CD14-positive monocyte (primary cell): Measurements from ENCODE around the gene CYTH1. TPM values are rescaled to one million over a fixed set of nuclear protein-coding genes. Genes with fewer than 3 reads are reported as not detected.

Source experiments
- DNase-seq, 3 donors: peaks; one replicate each; pipeline ENCODE4 v3.0.0-alpha.2; 2011 to 2022
- H2AFZ ChIP-seq: 2 replicates; pipeline ENCODE4 v1.6.0; 2012; ENCODE audit warnings: mild to moderate bottlenecking, low read depth, low read length, inconsistent platforms; ENCODE audit not compliant: insufficient read depth, poor library complexity, severe bottlenecking
- H3K27ac ChIP-seq, 2 donors: 1 replicate in 1 of 2; 2 replicates in 1 of 2; pipeline ENCODE4 v1.5.1; 2012 to 2013; ENCODE audit warnings: low read length in 2 of 2, control low read depth in 1 of 2, inconsistent platforms in 1 of 2, low read depth in 1 of 2, mild to moderate bottlenecking in 1 of 2
- H3K27me3 ChIP-seq, 2 donors: one replicate each; pipeline versions ENCODE4 v1.6.0 to v1.6.1; 2011 to 2013; ENCODE audit warnings: low read length in 2 of 2; ENCODE audit not compliant: control insufficient read depth in 2 of 2, insufficient read depth in 2 of 2
- H3K36me3 ChIP-seq, 2 donors: replicated peaks in 1 of 2; 1 replicate in 1 of 2; 2 replicates in 1 of 2; pipeline versions ENCODE4 v1.5.1 to v1.6.1; 2012 to 2013; ENCODE audit warnings: low read length in 2 of 2, control low read depth in 1 of 2, inconsistent platforms in 1 of 2, mild to moderate bottlenecking in 1 of 2; ENCODE audit not compliant: insufficient read depth in 2 of 2, control insufficient read depth in 1 of 2
- H3K4me1 ChIP-seq, 2 donors: 1 replicate in 1 of 2; 2 replicates in 1 of 2; pipeline versions ENCODE4 v1.5.1 to v1.6.1; 2012 to 2013; ENCODE audit warnings: low read length in 2 of 2, control low read depth in 1 of 2, inconsistent platforms in 1 of 2, mild to moderate bottlenecking in 1 of 2, moderate library complexity in 1 of 2; ENCODE audit not compliant: insufficient read depth in 2 of 2, control insufficient read depth in 1 of 2
- H3K4me2 ChIP-seq: replicated peaks from 2 replicates; pipeline ENCODE3; 2012; ENCODE audit warnings: low read length, moderate library complexity, mild to moderate bottlenecking; ENCODE audit not compliant: poor library complexity, severe bottlenecking; ENCODE audit errors: extremely low read depth
- H3K4me3 ChIP-seq, 3 experiments: fragments of 200-600 bp in 1 of 3; sonication (generic) in 1 of 3; replicated peaks in 1 of 3; 1 replicate in 2 of 3; 2 replicates in 1 of 3; pipeline ENCODE4 v1.5.1; 2011 to 2013; ENCODE audit warnings: low read length in 3 of 3, mild to moderate bottlenecking in 3 of 3, control low read depth in 2 of 3, low read depth in 2 of 3, inconsistent platforms in 1 of 3, moderate library complexity in 1 of 3
- H3K79me2 ChIP-seq: 2 replicates; pipeline ENCODE4 v1.6.0; 2012; ENCODE audit warnings: mild to moderate bottlenecking, control low read depth, inconsistent platforms, low read length, moderate library complexity; ENCODE audit not compliant: insufficient read depth
- H3K9ac ChIP-seq: 2 replicates; pipeline ENCODE4 v1.6.0; 2017; ENCODE audit warnings: low read length, mild to moderate bottlenecking; ENCODE audit not compliant: insufficient read depth, poor library complexity, severe bottlenecking
- H3K9me3 ChIP-seq, 2 donors: replicated peaks in 1 of 2; 1 replicate in 1 of 2; 2 replicates in 1 of 2; pipeline versions ENCODE4 v1.5.1 to v1.6.1; 2012 to 2013; ENCODE audit warnings: low read length in 2 of 2, control low read depth in 1 of 2; ENCODE audit not compliant: control insufficient read depth in 1 of 2, insufficient read depth in 1 of 2
- H4K20me1 ChIP-seq: 2 replicates; pipeline ENCODE4 v1.6.0; 2012; ENCODE audit warnings: mild to moderate bottlenecking, low read length, control low read depth, moderate library complexity; ENCODE audit not compliant: insufficient read depth
- H3K27ac Mint-ChIP-seq, 7 donors: one replicate each; pipeline ENCODE4 v1.8.0; 2020; ENCODE audit warnings: mild to moderate bottlenecking in 7 of 7, mixed read lengths in 7 of 7, moderate library complexity in 6 of 7, inconsistent platforms in 2 of 7
- H3K27me3 Mint-ChIP-seq, 3 donors: one replicate each; pipeline ENCODE4 v1.8.0; 2021 to 2022; ENCODE audit warnings: low read depth in 3 of 3, mild to moderate bottlenecking in 3 of 3, mixed read lengths in 3 of 3, moderate library complexity in 3 of 3, inconsistent platforms in 1 of 3
- H3K36me3 Mint-ChIP-seq, 2 donors: one replicate each; pipeline ENCODE4 v1.8.0; 2020; ENCODE audit warnings: mixed read lengths in 2 of 2, inconsistent platforms in 1 of 2, mild to moderate bottlenecking in 1 of 2
- H3K4me1 Mint-ChIP-seq: one replicate; pipeline ENCODE4 v1.8.0; 2020; ENCODE audit warnings: mild to moderate bottlenecking, mixed read lengths
- H3K4me3 Mint-ChIP-seq, 2 donors: one replicate each; pipeline ENCODE4 v1.8.0; 2020; ENCODE audit warnings: mild to moderate bottlenecking in 2 of 2, mixed read lengths in 2 of 2, moderate library complexity in 1 of 2
- H3K9me3 Mint-ChIP-seq, 7 donors: one replicate each; pipeline ENCODE4 v1.8.0; 2020 to 2022; ENCODE audit warnings: mixed read lengths in 7 of 7, mild to moderate bottlenecking in 6 of 7, moderate library complexity in 6 of 7, inconsistent platforms in 2 of 7
- WGBS: methylation state at CpG from one replicate; pipeline ENCODE4 v1.1.5; 2013; ENCODE audit warnings: missing lambda C conversion rate; ENCODE audit not compliant: insufficient coverage; 5-methylcytosine and 5-hydroxymethylcytosine counted together
- intact Hi-C, 2 donors: fragments of 100-400 bp; cut with micrococcal nuclease; formaldehyde crosslinking; loops; one replicate each; pipeline versions ENCODE4 v1.15.0 to v1.15.1; 2023
- polyA plus RNA-seq, 3 donors: library from polyadenylated mRNA; depleted of rRNA in 1 of 3; unstranded in 2 of 3; stranded (reverse) in 1 of 3; fragments of 300-500 nt in 2 of 3; fragments of >200 nt in 1 of 3; fragmentation: Illumina TruSeq in 2 of 3; gene quantifications; 1 replicate in 2 of 3; 2 replicates in 1 of 3; pipeline ENCODE4 v1.2.3, GENCODE V29; 2012 to 2021
- TF ChIP-seq, protein P1 (sequence below): fragments of 200-600 bp; IDR thresholded peaks from one replicate; pipeline ENCODE4 v1.8.0; 2022; ENCODE audit warnings: antibody characterized with exemption, mild to moderate bottlenecking

Gene CYTH1
- polyA plus RNA-seq, 3 donors = 68.6 to 211 (median 80.9) TPM

DNA sequence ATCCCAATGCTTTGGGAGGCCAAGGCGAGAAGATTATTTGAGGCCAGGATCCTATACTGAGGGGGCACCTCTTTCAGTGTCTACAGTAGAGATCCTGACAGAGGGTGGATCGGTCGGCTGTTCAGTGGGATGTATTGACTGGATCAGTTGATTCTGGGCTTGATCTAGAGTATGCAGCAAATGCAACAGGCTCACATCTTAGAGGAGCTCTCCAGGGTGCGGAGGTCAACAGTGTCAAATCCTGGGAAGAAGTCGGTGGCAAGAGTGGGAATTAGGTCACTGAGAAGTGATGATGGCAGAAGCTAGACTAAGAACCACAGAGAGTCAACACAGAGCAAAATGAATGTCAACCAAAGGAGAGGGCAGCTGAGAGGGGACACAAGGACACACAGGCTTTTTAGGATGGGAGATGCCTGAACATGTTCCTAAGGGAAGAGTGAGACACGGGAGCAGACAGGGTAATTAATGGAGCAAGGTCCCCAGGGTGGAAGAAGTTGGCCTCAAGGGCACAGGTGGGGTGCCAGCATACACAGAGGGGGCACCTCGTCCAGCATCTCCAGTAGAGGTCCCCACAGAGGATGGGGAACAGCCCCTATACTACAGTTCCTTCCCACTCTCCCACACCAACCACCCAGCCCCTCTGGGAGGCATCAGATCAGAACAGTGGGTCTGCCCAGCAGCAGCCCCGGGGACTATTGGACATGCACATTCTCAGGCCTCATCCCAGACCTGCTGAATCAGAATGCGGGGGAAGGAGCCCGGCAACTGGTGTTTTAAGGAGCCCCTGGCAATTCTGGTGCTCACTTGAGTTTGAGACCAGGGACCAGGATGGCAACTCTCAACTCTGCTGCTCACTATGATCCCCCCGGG lies 10.0 kb upstream of the CYTH1 start:
- H2AFZ ChIP-seq = no peak overlapping the region
- peaks cover 11 to 24% of the 10 kb centered on the region in 2 donors for H3K4me1 ChIP-seq
- Mint-ChIP-seq H3K4me1 (peaks cover 26% of the 10 kb centered on the region), H3K4me3 (no peak overlapping the region), H3K27me3 (peaks cover 0 to 2% (median 0%) of the 10 kb centered on the region in 3 donors), H3K36me3 (peaks cover 45 to 49% of the 10 kb centered on the region in 2 donors), H3K9me3 (no peaks in the 10 kb centered on the region), H3K27ac (no peak overlapping the region)
- no peaks in the 10 kb centered on the region for H4K20me1 ChIP-seq
- H3K36me3 ChIP-seq = peaks cover 32 to 46% of the 10 kb centered on the region in 2 donors
- no peaks in the 10 kb centered on the region for H3K79me2 ChIP-seq
- no peak overlapping the region for H3K4me3 ChIP-seq
- no peak overlapping the region for H3K27ac ChIP-seq
- H3K4me2 ChIP-seq = no peak overlapping the region
- WGBS = 99% methylated on average over 10 of the region's 11 CpGs
- intact Hi-C loops = no loop called here
- no peaks in the 10 kb centered on the region for H3K27me3 ChIP-seq
- H3K9me3 ChIP-seq = no peaks in the 10 kb centered on the region
- TF ChIP-seq, protein P1, sequence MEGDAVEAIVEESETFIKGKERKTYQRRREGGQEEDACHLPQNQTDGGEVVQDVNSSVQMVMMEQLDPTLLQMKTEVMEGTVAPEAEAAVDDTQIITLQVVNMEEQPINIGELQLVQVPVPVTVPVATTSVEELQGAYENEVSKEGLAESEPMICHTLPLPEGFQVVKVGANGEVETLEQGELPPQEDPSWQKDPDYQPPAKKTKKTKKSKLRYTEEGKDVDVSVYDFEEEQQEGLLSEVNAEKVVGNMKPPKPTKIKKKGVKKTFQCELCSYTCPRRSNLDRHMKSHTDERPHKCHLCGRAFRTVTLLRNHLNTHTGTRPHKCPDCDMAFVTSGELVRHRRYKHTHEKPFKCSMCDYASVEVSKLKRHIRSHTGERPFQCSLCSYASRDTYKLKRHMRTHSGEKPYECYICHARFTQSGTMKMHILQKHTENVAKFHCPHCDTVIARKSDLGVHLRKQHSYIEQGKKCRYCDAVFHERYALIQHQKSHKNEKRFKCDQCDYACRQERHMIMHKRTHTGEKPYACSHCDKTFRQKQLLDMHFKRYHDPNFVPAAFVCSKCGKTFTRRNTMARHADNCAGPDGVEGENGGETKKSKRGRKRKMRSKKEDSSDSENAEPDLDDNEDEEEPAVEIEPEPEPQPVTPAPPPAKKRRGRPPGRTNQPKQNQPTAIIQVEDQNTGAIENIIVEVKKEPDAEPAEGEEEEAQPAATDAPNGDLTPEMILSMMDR = no peak
- DNase-seq = no peak
- H3K9ac ChIP-seq = no peak overlapping the region

DNA sequence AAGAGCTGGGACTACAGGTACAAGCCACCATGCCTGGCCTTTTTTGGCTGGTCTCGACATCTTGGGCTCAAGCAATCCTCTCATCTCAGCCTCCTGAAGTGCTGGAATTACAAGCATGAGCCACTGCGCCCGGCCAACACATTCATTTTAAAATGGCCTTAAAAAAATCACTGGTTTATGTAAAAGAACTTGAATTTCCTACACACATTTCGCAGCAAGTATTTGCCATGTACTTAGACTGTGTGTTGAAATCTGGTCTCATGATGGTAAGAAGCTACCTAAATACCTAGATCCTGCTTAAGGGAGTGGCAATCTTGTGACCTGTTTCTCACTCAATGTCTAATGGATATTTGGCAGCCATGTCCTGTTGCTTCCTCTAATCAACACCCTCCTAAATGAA lies 8.5 kb upstream of the CYTH1 start:
- 100% methylated on average over 1 of the region's 4 CpGs for WGBS
- H4K20me1 ChIP-seq = no peaks in the 10 kb centered on the region
- no peaks in the 10 kb centered on the region for H3K9me3 ChIP-seq
- H3K4me2 ChIP-seq = no peak overlapping the region
- Mint-ChIP-seq H3K27me3 (peaks cover 0 to 2% (median 0%) of the 10 kb centered on the region in 3 donors), H3K9me3 (no peaks in the 10 kb centered on the region), H3K4me1 (peaks cover 26% of the 10 kb centered on the region), H3K27ac (no peak overlapping the region), H3K4me3 (no peak overlapping the region), H3K36me3 (peaks cover 30 to 34% of the 10 kb centered on the region in 2 donors)
- TF ChIP-seq, protein P1 = no peak
- H3K27ac ChIP-seq = no peak overlapping the region
- intact Hi-C loops = no loop called here
- no peaks in the 10 kb centered on the region for H3K27me3 ChIP-seq
- H3K9ac ChIP-seq = no peak overlapping the region
- H3K4me1 ChIP-seq = peaks cover 11 to 24% of the 10 kb centered on the region in 2 donors
- no peak for DNase-seq
- no peaks in the 10 kb centered on the region for H3K79me2 ChIP-seq
- no peak overlapping the region for H3K4me3 ChIP-seq
- H3K36me3 ChIP-seq = peaks cover 16 to 30% of the 10 kb centered on the region in 2 donors
- no peak overlapping the region for H2AFZ ChIP-seq
